RWPE1 (cell line): ENCODE data around the gene CATSPERD.

Source experiments
- CTCF ChIA-PET: fragments of 350-600 bp; sonication (Branson Sonifier 250); formaldehyde crosslinking; extraction: SDS; loops from one replicate; lab custom pipeline; 2021; lab: Yijun Ruan, JAX
- POLR2A ChIA-PET: fragments of 400-600 bp; formaldehyde crosslinking; extraction: SDS; loops from one replicate; lab custom pipeline; 2020; ENCODE audit warnings: antibody characterized with exemption; ENCODE audit not compliant: low non-redundant PET; lab: Yijun Ruan, JAX
- DNase-seq: peaks from one replicate; pipeline ENCODE4 v3.0.0; 2012; ENCODE audit warnings: low spot score
- H3K27ac ChIP-seq: fragments of 450-650 bp; 2 replicates; pipeline ENCODE4 v1.5.1; 2017
- TF ChIP-seq, protein P1 (sequence below): fragments of 450-650 bp; conservative IDR thresholded peaks from 2 replicates; pipeline ENCODE4 v1.5.1; 2017; ENCODE audit warnings: low read depth, mild to moderate bottlenecking

The CATSPERD gene

DNA sequence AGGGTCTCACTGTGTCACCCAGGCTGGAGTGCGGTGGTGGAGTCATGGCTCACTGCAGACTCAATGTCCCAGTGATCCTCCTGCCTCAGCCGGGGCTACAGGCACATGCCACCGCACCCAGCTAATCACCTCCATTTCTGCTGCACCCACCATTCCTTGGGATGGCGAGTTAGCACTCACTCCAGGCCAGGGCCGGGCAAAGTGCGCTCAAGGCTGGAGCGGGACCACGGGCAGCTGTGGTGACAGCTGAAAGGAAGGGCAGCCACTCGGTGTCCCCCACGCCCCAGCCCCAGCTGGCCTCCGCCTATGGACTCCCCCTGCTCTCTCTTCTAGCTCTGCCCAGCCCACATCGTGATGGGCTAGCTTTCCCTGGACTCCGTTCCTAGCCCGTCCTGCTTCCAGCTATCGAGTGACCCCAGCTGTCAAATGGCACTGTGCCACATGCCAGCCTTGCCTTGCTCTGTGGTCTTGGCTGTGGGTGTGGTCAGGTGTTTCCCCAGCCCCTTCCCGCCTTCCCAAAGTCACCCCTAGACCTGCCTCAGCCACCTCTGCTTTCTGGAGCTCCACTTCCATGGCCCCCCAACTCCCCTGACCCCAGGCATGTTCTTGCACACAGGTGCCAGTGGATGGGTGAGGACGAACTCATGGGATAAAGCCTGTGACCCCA is 44.2 kb upstream of the CATSPERD start:
- no peak overlapping the region for H3K27ac ChIP-seq
- no peak for DNase-seq
- ChIA-PET POLR2A (no interaction called here), CTCF (interaction anchor here (0.6 to 1.7 kb wide), 2 partner anchors 14 to 1151 kb away, joined by 3 to 4 read pairs; no protein-coding TSS in a partner anchor)
- TF ChIP-seq, protein P1, sequence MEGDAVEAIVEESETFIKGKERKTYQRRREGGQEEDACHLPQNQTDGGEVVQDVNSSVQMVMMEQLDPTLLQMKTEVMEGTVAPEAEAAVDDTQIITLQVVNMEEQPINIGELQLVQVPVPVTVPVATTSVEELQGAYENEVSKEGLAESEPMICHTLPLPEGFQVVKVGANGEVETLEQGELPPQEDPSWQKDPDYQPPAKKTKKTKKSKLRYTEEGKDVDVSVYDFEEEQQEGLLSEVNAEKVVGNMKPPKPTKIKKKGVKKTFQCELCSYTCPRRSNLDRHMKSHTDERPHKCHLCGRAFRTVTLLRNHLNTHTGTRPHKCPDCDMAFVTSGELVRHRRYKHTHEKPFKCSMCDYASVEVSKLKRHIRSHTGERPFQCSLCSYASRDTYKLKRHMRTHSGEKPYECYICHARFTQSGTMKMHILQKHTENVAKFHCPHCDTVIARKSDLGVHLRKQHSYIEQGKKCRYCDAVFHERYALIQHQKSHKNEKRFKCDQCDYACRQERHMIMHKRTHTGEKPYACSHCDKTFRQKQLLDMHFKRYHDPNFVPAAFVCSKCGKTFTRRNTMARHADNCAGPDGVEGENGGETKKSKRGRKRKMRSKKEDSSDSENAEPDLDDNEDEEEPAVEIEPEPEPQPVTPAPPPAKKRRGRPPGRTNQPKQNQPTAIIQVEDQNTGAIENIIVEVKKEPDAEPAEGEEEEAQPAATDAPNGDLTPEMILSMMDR = no peak

DNA sequence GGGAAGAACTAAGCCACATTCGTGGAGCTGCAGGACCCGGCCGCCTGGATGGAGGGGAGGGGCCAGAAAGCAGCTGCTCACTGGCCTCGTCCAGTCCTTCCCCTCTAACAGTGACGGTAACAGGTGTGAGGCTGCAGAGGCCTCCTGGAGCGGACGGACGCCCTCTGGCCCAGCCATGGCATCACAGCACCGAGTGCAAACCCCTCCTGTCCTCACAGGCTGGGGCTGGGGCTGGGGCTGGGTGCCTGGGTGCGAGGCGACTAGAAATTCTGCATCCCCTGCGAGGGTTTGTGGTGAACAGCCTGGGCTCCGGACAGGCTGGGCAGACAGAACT is 43.7 kb upstream of the CATSPERD start:
- ChIA-PET POLR2A (no interaction called here), CTCF (interaction anchor here (0.6 kb wide), 1 partner anchor 1151 kb away, joined by 3 read pairs; no protein-coding TSS in a partner anchor)
- no peak for DNase-seq
- H3K27ac ChIP-seq = 0 out of 2 replicates have a peak overlapping the region, but pooled peaks have one; percentile 2
- TF ChIP-seq, protein P1 = no peak

DNA sequence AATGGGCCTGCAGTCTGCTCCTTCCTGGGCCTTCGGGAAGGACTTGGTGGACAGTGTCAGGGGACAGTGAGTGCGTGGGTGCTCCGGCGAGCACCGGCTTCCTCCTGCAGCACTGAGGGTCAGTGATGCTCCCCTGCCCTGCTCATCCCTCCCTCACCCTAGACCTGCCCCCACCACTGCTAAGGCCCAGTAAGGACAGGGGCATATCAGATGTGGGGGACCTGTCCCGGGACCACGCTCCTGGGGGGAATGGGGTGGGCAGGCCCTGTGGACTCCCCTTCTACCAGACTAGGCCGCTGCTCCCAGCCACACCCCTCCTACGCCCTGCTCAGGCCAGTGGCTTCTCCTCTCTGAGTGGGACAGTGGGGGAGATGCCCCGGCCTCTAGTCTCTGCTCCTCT is 43.3 kb upstream of the CATSPERD start:
- CTCF ChIA-PET = interaction anchor here (0.6 kb wide), 1 partner anchor 1152 kb away, joined by 3 read pairs; no protein-coding TSS in a partner anchor
- POLR2A ChIA-PET = no interaction called here
- TF ChIP-seq, protein P1 = no peak
- DNase-seq = no peak
- H3K27ac ChIP-seq = peak overlapping the region; percentile 2; the same call in 1 of the 2 replicates

DNA sequence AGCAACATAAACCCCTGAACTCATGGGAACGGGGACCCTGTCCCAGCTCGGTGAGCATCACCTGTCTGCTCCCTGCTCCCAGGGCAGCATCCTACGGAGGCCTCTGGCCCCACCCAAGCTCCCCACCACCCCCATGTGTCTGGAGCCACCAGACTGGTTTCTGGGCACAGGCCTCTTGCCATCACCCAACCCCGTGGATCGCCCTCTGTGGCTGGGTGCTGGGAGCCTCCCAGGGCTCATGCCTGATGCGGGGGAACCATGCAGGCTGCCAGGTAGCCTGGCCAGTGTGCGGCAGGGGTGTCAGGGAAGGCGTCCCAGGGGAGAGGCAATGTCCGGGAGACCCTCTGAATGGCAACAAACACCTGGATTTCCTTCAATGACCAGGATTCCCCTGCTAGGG is 42.9 kb upstream of the CATSPERD start:
- POLR2A ChIA-PET = no interaction called here
- DNase-seq = no peak
- CTCF ChIA-PET = interaction anchor here (0.6 kb wide), 1 partner anchor 96 kb away, joined by 7 read pairs; no protein-coding TSS in a partner anchor
- TF ChIP-seq, protein P1 = no peak
- H3K27ac ChIP-seq = peak overlapping the region; percentile 2; the same call in 1 of the 2 replicates

DNA sequence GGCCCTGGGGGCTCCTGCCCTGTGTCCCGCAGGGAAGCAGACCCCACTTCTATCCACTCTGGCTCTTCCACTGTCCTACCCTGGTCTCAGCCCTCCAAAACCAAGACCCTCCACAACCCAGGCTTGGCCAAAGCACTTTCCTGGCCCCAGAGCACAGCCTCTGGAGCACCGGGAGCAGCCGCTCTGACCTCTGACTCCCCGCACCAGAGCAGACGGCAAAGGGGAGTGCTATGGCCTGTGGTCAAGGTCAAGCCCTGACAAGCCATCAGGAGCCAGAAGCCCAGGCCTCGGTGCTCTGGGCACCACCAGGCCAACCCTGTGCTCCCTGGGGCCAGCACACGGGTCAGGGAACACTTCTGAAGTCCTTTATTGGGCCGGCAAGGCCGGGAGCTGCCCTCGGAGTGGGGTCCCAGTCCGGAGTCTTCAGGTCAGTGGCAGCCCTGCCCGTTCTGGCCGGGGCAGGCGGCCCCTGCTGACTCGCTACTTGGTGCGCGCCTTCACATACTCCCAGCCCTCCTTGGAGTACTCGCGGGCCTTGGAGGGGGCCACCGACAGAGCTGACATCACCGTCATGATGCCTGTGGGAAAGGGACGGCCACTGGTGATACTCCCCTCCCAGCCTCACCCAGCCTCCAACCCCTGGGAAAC is 42.2 kb upstream of the CATSPERD start:
- no peak for DNase-seq
- POLR2A ChIA-PET = no interaction called here
- CTCF ChIA-PET = interaction anchor here (0.6 kb wide), 1 partner anchor 96 kb away, joined by 7 read pairs; no protein-coding TSS in a partner anchor
- TF ChIP-seq, protein P1 = no peak
- peak overlapping the region; percentile 2; the same call in 1 of the 2 replicates for H3K27ac ChIP-seq

DNA sequence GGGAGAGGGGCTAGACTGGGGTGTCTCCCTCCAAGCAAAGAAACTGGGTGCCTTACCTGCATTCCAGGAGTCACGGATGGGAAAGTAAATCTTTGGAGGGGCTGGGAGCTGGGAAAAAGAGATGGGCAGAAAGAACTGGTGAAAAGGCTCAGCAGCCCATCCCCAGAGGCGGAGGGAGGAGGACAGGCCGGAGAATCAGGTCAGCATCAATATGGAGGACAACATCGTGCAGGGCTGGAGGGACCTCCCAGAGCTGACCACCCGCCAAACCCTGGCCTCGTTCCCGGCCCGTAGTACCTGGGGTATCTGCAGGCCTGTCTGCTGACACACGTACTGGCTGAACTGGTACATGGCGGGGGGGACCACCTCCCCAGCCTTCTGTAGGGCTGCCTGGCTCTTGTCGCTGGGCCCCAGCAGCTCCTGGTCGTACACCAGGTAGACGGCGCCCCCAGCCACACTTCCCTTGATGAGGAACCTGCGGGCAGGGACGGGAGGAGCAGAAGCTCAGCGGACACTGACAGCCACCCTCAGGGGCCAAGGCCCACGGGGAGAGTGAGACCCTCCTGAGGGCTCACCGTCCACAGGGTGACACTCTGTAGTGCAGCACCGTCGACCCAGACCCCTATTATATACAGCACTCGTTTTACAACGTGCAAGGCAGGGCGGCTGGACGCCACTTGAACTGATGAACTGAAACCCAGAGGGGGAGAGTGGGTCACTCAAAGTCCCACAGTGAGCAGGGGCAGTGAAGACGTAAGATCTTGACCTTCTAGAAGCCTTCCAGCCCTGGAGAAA is 41.0 kb upstream of the CATSPERD start:
- DNase-seq = no peak
- CTCF ChIA-PET = interaction anchor here (0.6 to 1.1 kb wide), 3 partner anchors 9 to 932 kb away, joined by 3 to 5 read pairs (median 3); no protein-coding TSS in a partner anchor
- H3K27ac ChIP-seq = peak overlapping the region; percentile 91
- TF ChIP-seq, protein P1 = no peak
- POLR2A ChIA-PET = interaction anchor here (0.6 kb wide), 1 partner anchor 12 kb away, joined by 3 read pairs; no protein-coding TSS in a partner anchor
